Esophagus muscularis mucosa (tissue), 4 donors: ENCODE results near the gene PLXNA3. TPM values are rescaled to one million over a fixed set of nuclear protein-coding genes. Genes with fewer than 3 reads are reported as not detected.
A peak's percentile ranks its signal among the peaks of the same experiment; 100 is the strongest.

Source experiments
- DNase-seq: peaks from one replicate; pipeline ENCODE4 v3.0.0-alpha.2; 2017; ENCODE audit errors: extremely low spot score
- H3K27ac ChIP-seq, 4 donors: fragments of 200-600 bp; sonication (generic); replicated peaks in 1 of 4; 1 replicate in 3 of 4; 2 replicates in 1 of 4; pipeline ENCODE4 v1.5.1; 2016 to 2019; ENCODE audit warnings: mild to moderate bottlenecking in 1 of 4
- H3K27me3 ChIP-seq, 4 donors: fragments of 200-600 bp; sonication (generic); one replicate each; pipeline versions ENCODE4 v1.5.1 to v1.6.0; 2016 to 2019
- H3K36me3 ChIP-seq, 4 donors: fragments of 200-600 bp; sonication (generic); one replicate each; pipeline ENCODE4 v1.5.1; 2016 to 2019
- H3K4me1 ChIP-seq, 4 donors: fragments of 200-600 bp; sonication (generic); one replicate each; pipeline ENCODE4 v1.5.1; 2016 to 2019
- H3K4me3 ChIP-seq, 4 donors: fragments of 200-600 bp; sonication (generic); 1 replicate in 2 of 4; 2 replicates in 2 of 4; pipeline ENCODE4 v1.5.1; 2016 to 2019; ENCODE audit warnings: mild to moderate bottlenecking in 4 of 4, moderate library complexity in 1 of 4
- H3K9me3 ChIP-seq, 4 donors: fragments of 200-600 bp; sonication (generic); 1 replicate in 3 of 4; 2 replicates in 1 of 4; pipeline ENCODE4 v1.5.1; 2016 to 2019
- EP300 ChIP-seq: sonication (generic); formaldehyde crosslinking; IDR thresholded peaks from one replicate; pipeline ENCODE4 v1.6.1; 2017; ENCODE audit warnings: antibody characterized with exemption
- POLR2A ChIP-seq: fragments of 450-650 bp; IDR thresholded peaks from one replicate; pipeline ENCODE4 v1.6.1; 2017; ENCODE audit warnings: antibody characterized with exemption, moderate library complexity, mild to moderate bottlenecking, low read depth
- POLR2AphosphoS5 ChIP-seq, 2 donors: sonication (generic); formaldehyde crosslinking; IDR thresholded peaks; one replicate each; pipeline ENCODE4 v1.6.1; 2017; ENCODE audit warnings: antibody characterized with exemption in 2 of 2
- WGBS: methylation state at CpG from one replicate; pipeline ENCODE4 v1.1.5; 2018; 5-methylcytosine and 5-hydroxymethylcytosine counted together
- intact Hi-C: fragments of 100-400 bp; cut with DNase I; formaldehyde crosslinking; loops from one replicate; pipeline ENCODE4 v1.15.1; 2023
- total RNA-seq, 4 donors: library from RNA; depleted of rRNA; stranded (reverse); fragments of >200 nt; gene quantifications; one replicate each; pipeline versions ENCODE4 v1.1.0 to v1.2.1, GENCODE V29; 2016
- TF ChIP-seq, protein P1 (sequence below), 3 experiments: fragments of 200-600 bp in 2 of 3; fragments of 450-650 bp in 1 of 3; sonication (generic) in 2 of 3; IDR thresholded peaks; one replicate each; pipeline ENCODE4 v1.5.1; 2017 to 2019; ENCODE audit warnings: antibody characterized with exemption in 3 of 3, mild to moderate bottlenecking in 2 of 3, moderate library complexity in 1 of 3

PLXNA3 gene
- total RNA-seq, 4 donors from 2014 or later = 2.2 to 17.9 (median 4.3) TPM

DNA sequence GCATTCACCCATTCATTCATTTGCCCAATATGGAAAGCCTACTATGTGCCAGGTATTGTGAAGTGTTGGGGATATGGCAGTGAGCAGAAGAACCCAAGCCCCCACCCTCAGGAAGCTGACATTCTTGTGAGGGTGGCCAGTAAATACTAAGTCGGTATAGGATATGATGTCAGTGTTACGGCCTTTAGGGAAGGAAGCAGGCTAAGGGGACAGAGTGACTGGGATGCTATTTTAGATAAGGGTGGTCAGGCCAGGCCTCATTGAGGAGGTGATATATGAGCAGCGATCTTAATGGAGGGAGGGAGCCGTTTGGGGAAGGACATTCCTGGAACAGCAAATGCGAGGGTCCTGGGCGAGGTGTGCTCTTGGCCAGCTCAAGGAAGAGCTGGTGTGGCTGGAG is 27.6 kb upstream of the PLXNA3 start:
- intact Hi-C loops = no loop called here
- 63% methylated on average over 6 of the region's 6 CpGs for WGBS
- Histone ChIP-seq H3K27me3 (no peaks in the 10 kb centered on the region), H3K4me1 (peaks cover 5 to 34% (median 33%) of the 10 kb centered on the region in 4 donors), H3K9me3 (no peaks in the 10 kb centered on the region), H3K36me3 (peaks cover 0 to 43% (median 36%) of the 10 kb centered on the region in 4 donors), H3K27ac (peak overlapping the region in 1 of 4 donors; percentile 26), H3K4me3 (no peak overlapping the region)
- no peak for DNase-seq
- TF ChIP-seq POLR2AphosphoS5 (IDR thresholded peaks at IDR 0.05) = no peak
- TF ChIP-seq EP300 = no peak
- TF ChIP-seq, protein P1, sequence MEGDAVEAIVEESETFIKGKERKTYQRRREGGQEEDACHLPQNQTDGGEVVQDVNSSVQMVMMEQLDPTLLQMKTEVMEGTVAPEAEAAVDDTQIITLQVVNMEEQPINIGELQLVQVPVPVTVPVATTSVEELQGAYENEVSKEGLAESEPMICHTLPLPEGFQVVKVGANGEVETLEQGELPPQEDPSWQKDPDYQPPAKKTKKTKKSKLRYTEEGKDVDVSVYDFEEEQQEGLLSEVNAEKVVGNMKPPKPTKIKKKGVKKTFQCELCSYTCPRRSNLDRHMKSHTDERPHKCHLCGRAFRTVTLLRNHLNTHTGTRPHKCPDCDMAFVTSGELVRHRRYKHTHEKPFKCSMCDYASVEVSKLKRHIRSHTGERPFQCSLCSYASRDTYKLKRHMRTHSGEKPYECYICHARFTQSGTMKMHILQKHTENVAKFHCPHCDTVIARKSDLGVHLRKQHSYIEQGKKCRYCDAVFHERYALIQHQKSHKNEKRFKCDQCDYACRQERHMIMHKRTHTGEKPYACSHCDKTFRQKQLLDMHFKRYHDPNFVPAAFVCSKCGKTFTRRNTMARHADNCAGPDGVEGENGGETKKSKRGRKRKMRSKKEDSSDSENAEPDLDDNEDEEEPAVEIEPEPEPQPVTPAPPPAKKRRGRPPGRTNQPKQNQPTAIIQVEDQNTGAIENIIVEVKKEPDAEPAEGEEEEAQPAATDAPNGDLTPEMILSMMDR (IDR thresholded peaks at IDR 0.05) = no peak
- TF ChIP-seq POLR2A = no peak

DNA sequence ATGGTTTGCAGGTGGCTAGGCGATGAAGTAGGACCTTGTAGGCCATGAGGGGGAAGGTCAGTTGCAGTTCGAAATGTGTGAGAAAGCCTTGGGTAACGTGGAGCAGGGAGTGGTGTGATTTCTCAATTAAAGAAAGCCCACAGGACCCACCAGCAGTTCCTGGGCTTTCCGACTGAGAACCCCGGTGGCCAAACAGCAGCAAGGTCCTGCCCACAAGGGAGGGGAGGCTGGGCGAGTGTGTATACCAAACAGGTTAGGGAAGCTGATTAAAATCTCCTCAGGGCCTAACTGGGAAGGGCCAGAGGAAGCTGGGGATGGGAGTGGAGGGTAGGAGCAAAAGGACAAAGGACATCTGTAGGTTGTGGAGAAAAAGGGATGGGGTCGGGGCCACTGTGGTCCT is 27.2 kb upstream of the PLXNA3 start:
- 68% methylated on average over 7 of the region's 7 CpGs for WGBS
- no peaks in the 10 kb centered on the region for H3K27me3 ChIP-seq
- no peak for DNase-seq
- H3K9me3 ChIP-seq = no peaks in the 10 kb centered on the region
- H3K36me3 ChIP-seq = peaks cover 0 to 46% (median 39%) of the 10 kb centered on the region in 4 donors
- TF ChIP-seq POLR2AphosphoS5 (IDR thresholded peaks at IDR 0.05) = no peak
- TF ChIP-seq EP300 = no peak
- TF ChIP-seq POLR2A = no peak
- TF ChIP-seq, protein P1 (IDR thresholded peaks at IDR 0.05) = no peak
- H3K4me1 ChIP-seq = peaks cover 5 to 34% (median 33%) of the 10 kb centered on the region in 4 donors
- H3K4me3 ChIP-seq = no peak overlapping the region
- intact Hi-C loops = no loop called here
- H3K27ac ChIP-seq = peak overlapping the region in 1 of 4 donors; percentile 26

DNA sequence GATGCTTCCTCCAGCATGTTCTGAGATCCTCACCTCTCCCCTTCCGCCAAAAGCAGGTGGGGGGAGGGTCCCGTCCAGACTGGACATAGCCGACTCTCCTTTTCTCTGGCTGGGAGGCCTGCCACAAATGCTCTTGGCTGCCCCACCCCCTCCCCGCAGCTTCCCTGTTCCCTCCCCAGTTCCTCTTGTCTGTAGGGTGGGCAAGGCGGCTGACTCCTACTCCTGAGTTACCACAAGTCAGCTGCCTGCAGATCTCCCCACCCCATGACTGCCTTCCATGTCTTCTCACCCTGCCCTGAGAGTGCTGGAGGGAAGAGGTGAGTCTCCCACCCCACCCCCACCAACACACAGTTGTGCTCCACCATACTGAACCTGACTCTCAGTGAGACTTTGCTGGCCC is 26.7 kb upstream of the PLXNA3 start:
- 78% methylated on average over 5 of the region's 5 CpGs for WGBS
- peaks cover 0 to 46% (median 39%) of the 10 kb centered on the region in 4 donors for H3K36me3 ChIP-seq
- no peaks in the 10 kb centered on the region for H3K9me3 ChIP-seq
- no peak overlapping the region for H3K27ac ChIP-seq
- H3K27me3 ChIP-seq = no peaks in the 10 kb centered on the region
- H3K4me3 ChIP-seq = no peak overlapping the region
- H3K4me1 ChIP-seq = peaks cover 8 to 37% (median 34%) of the 10 kb centered on the region in 4 donors
- intact Hi-C loops = no loop called here
- TF ChIP-seq POLR2AphosphoS5 (IDR thresholded peaks at IDR 0.05) (no peak), POLR2A (no peak), EP300 (no peak)
- TF ChIP-seq, protein P1 (IDR thresholded peaks at IDR 0.05) = no peak
- DNase-seq = no peak

DNA sequence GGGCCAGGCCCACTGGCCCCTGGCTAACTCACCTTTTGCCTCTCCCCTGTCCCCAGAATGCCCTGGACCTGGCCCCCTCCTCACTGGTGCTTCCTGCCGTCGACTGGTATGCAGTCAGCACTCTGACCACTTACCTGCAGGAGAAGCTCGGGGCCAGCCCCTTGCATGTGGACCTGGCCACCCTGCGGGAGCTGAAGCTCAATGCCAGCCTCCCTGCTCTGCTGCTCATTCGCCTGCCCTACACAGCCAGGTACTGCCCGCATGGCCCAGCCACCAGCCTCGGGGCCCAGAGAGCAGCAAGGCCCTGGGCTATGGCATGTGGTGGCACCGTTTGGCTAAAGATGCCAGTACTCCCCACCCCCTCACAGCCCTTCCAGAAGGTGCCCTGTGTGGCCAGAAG is 25.9 kb upstream of the PLXNA3 start:
- Histone ChIP-seq H3K9me3 (no peaks in the 10 kb centered on the region), H3K36me3 (peaks cover 0 to 46% (median 39%) of the 10 kb centered on the region in 4 donors), H3K4me1 (peaks cover 9 to 34% (median 30%) of the 10 kb centered on the region in 4 donors), H3K27me3 (no peaks in the 10 kb centered on the region), H3K27ac (no peak overlapping the region), H3K4me3 (no peak overlapping the region)
- no CpG with 5 or more reads among the region's 8 CpGs for WGBS
- intact Hi-C loops = no loop called here
- no peak for DNase-seq
- TF ChIP-seq POLR2AphosphoS5 (IDR thresholded peaks at IDR 0.05) = no peak
- no peak for TF ChIP-seq EP300
- TF ChIP-seq, protein P1 (IDR thresholded peaks at IDR 0.05) = no peak
- TF ChIP-seq POLR2A = no peak

DNA sequence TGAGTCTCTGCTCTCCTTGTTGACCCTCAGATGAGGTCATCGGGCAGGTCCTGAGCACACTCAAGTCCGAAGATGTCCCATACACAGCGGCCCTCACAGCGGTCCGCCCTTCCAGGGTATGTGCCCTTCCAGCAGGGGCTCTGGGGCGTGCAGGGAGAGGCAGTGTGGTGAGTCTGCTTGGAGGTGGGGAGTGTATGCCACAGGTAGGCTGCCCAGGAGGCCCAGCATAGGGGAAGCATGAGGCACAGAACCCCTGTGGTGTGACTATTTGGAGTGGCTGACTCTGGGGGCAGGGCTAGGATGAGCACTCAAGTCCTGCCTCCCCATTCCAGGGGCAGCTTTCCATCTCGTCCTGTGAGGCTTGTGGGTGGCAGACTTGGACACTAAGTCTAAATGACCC is 24.5 kb upstream of the PLXNA3 start:
- Histone ChIP-seq H3K36me3 (peaks cover 0 to 46% (median 39%) of the 10 kb centered on the region in 4 donors), H3K27ac (no peak overlapping the region), H3K27me3 (no peaks in the 10 kb centered on the region), H3K4me1 (peaks cover 11 to 36% (median 30%) of the 10 kb centered on the region in 4 donors), H3K9me3 (no peaks in the 10 kb centered on the region), H3K4me3 (no peak overlapping the region)
- DNase-seq = no peak
- intact Hi-C loops = no loop called here
- 88% methylated on average over 6 of the region's 7 CpGs for WGBS
- TF ChIP-seq POLR2AphosphoS5 (IDR thresholded peaks at IDR 0.05) (no peak), EP300 (no peak), POLR2A (no peak)
- TF ChIP-seq, protein P1 (IDR thresholded peaks at IDR 0.05) = no peak
